ACC112 (cell line): ENCODE measurements around the gene CSMD2.
"Not testable (repeated sequence)": the region's sequence is repeated elsewhere in the genome, so short reads cannot be mapped to it uniquely, and the experiment has no call there.

Experiments used
- H2AFZ ChIP-seq: fragments of 200-600 bp; sonication (generic); one replicate; pipeline ENCODE4 v1.6.0; 2017; ENCODE audit warnings: antibody characterized with exemption, low read length; ENCODE audit not compliant: unreplicated experiment
- H3K27ac ChIP-seq: fragments of 200-600 bp; sonication (generic); 2 replicates; pipeline ENCODE4 v1.5.1; 2014; ENCODE audit warnings: low read depth, mild to moderate bottlenecking, antibody characterized with exemption, low read length, moderate library complexity
- H3K27me3 ChIP-seq: fragments of 200-600 bp; sonication (generic); 2 replicates; pipeline ENCODE4 v1.6.1; 2014; ENCODE audit warnings: mild to moderate bottlenecking, antibody characterized with exemption, low read length, moderate library complexity, mixed read lengths; ENCODE audit not compliant: insufficient read depth
- H3K36me3 ChIP-seq: fragments of 200-600 bp; sonication (generic); 2 replicates; pipeline ENCODE4 v1.6.1; 2016; ENCODE audit warnings: mild to moderate bottlenecking, antibody characterized with exemption, low read length, moderate library complexity, mixed read lengths; ENCODE audit not compliant: insufficient read depth
- H3K4me1 ChIP-seq: fragments of 200-600 bp; sonication (generic); one replicate; pipeline ENCODE4 v1.6.1; 2016; ENCODE audit warnings: low read length, mixed read lengths; ENCODE audit not compliant: insufficient read depth, unreplicated experiment, control insufficient read depth
- H3K4me3 ChIP-seq: fragments of 200-600 bp; sonication (generic); 2 replicates; pipeline ENCODE4 v1.5.1; 2014; ENCODE audit warnings: mild to moderate bottlenecking, low read depth, low read length
- H3K79me2 ChIP-seq: fragments of 200-600 bp; sonication (generic); one replicate; pipeline ENCODE4 v1.6.0; 2016; ENCODE audit warnings: low read length; ENCODE audit not compliant: control insufficient read depth, unreplicated experiment, insufficient read depth

CSMD2 gene

GRCh38 chr1:34108269-34108668 lies 56.8 kb downstream of the CSMD2 start:
- Histone ChIP-seq H3K4me1 (no peaks in the 10 kb centered on the region), H3K27me3 (no peaks in the 10 kb centered on the region), H3K27ac (no peak overlapping the region), H3K4me3 (no peak overlapping the region), H2AFZ (no peak overlapping the region), H3K36me3 (no peaks in the 10 kb centered on the region), H3K79me2 (no peaks in the 10 kb centered on the region)

GRCh38 chr1:34101151-34101550 lies 63.9 kb downstream of the CSMD2 start:
- no peaks in the 10 kb centered on the region for H3K27me3 ChIP-seq
- H3K36me3 ChIP-seq, result no peaks in the 10 kb centered on the region
- H2AFZ ChIP-seq, result no peak overlapping the region
- no peak overlapping the region for H3K4me3 ChIP-seq
- no peaks in the 10 kb centered on the region for H3K79me2 ChIP-seq
- H3K4me1 ChIP-seq, result no peaks in the 10 kb centered on the region
- H3K27ac ChIP-seq, result no peak overlapping the region

GRCh38 chr1:34100332-34100731 lies 64.7 kb downstream of the CSMD2 start:
- Histone ChIP-seq H3K27ac (no peak overlapping the region), H3K36me3 (no peaks in the 10 kb centered on the region), H3K4me1 (no peaks in the 10 kb centered on the region), H2AFZ (no peak overlapping the region), H3K79me2 (no peaks in the 10 kb centered on the region), H3K4me3 (no peak overlapping the region), H3K27me3 (no peaks in the 10 kb centered on the region)

GRCh38 chr1:34092399-34092798 lies 72.6 kb downstream of the CSMD2 start:
- not testable (repeated sequence) for H3K79me2 ChIP-seq, H3K36me3 ChIP-seq, H3K4me3 ChIP-seq, H3K27ac ChIP-seq, H3K4me1 ChIP-seq, H3K27me3 ChIP-seq, H2AFZ ChIP-seq

GRCh38 chr1:34089731-34090130 lies 75.3 kb downstream of the CSMD2 start:
- Histone ChIP-seq H3K36me3 (no peaks in the 10 kb centered on the region), H3K79me2 (no peaks in the 10 kb centered on the region), H3K4me3 (no peak overlapping the region), H3K27me3 (no peaks in the 10 kb centered on the region), H2AFZ (no peak overlapping the region), H3K4me1 (no peaks in the 10 kb centered on the region), H3K27ac (no peak overlapping the region)

- Histone ChIP-seq H3K27me3 (no peaks in the 10 kb centered on the region), H3K79me2 (no peaks in the 10 kb centered on the region)
Measured at GRCh38 chr1:34087986-34088385, 77.0 kb downstream of the CSMD2 start.

GRCh38 chr1:34086561-34086960 lies 78.5 kb downstream of the CSMD2 start:
- Histone ChIP-seq H3K36me3 (no peaks in the 10 kb centered on the region), H3K4me1 (no peaks in the 10 kb centered on the region), H3K27me3 (no peaks in the 10 kb centered on the region), H3K27ac (no peak overlapping the region), H2AFZ (no peak overlapping the region), H3K4me3 (no peak overlapping the region), H3K79me2 (no peaks in the 10 kb centered on the region)

More at GRCh38 chr1:34087986-34088385, 77.0 kb downstream of the CSMD2 start:
- Histone ChIP-seq H3K27ac (no peak overlapping the region), H3K36me3 (no peaks in the 10 kb centered on the region), H3K4me3 (no peak overlapping the region), H2AFZ (no peak overlapping the region), H3K4me1 (no peaks in the 10 kb centered on the region)

GRCh38 chr1:34083974-34084373 lies 81.1 kb downstream of the CSMD2 start:
- Histone ChIP-seq H3K4me1 (no peaks in the 10 kb centered on the region), H2AFZ (no peak overlapping the region), H3K4me3 (no peak overlapping the region), H3K36me3 (no peaks in the 10 kb centered on the region), H3K27ac (no peak overlapping the region), H3K27me3 (no peaks in the 10 kb centered on the region), H3K79me2 (no peaks in the 10 kb centered on the region)

GRCh38 chr1:34082085-34082670 lies 82.9 kb downstream of the CSMD2 start:
- H3K4me1 ChIP-seq, result not testable (repeated sequence)

GRCh38 chr1:34078383-34078782 lies 86.6 kb downstream of the CSMD2 start:
- Histone ChIP-seq H3K79me2 (no peaks in the 10 kb centered on the region), H3K4me1 (no peaks in the 10 kb centered on the region), H2AFZ (no peak overlapping the region), H3K4me3 (no peak overlapping the region), H3K27me3 (no peaks in the 10 kb centered on the region), H3K36me3 (no peaks in the 10 kb centered on the region), H3K27ac (no peak overlapping the region)

More at GRCh38 chr1:34082085-34082670, 82.9 kb downstream of the CSMD2 start:
- H3K79me2 ChIP-seq, H3K27ac ChIP-seq, H3K4me3 ChIP-seq, H3K27me3 ChIP-seq, H2AFZ ChIP-seq, H3K36me3 ChIP-seq: not testable (repeated sequence)

- Histone ChIP-seq H3K79me2 (no peaks in the 10 kb centered on the region), H3K36me3 (no peaks in the 10 kb centered on the region), H3K27ac (no peak overlapping the region), H2AFZ (no peak overlapping the region), H3K27me3 (no peaks in the 10 kb centered on the region), H3K4me1 (no peaks in the 10 kb centered on the region), H3K4me3 (no peak overlapping the region)
Measured at GRCh38 chr1:34075576-34075975, 89.5 kb downstream of the CSMD2 start.
